NCI-H1436 treated with DMSO at 0.1 percent for 48 hours (cell line): ENCODE data around the gene ALPK3.

Source experiments
- DNase-seq: peaks from one replicate; lab custom pipeline; 2025; lab: John Stamatoyannopoulos, UW

ALPK3 gene, protein sequence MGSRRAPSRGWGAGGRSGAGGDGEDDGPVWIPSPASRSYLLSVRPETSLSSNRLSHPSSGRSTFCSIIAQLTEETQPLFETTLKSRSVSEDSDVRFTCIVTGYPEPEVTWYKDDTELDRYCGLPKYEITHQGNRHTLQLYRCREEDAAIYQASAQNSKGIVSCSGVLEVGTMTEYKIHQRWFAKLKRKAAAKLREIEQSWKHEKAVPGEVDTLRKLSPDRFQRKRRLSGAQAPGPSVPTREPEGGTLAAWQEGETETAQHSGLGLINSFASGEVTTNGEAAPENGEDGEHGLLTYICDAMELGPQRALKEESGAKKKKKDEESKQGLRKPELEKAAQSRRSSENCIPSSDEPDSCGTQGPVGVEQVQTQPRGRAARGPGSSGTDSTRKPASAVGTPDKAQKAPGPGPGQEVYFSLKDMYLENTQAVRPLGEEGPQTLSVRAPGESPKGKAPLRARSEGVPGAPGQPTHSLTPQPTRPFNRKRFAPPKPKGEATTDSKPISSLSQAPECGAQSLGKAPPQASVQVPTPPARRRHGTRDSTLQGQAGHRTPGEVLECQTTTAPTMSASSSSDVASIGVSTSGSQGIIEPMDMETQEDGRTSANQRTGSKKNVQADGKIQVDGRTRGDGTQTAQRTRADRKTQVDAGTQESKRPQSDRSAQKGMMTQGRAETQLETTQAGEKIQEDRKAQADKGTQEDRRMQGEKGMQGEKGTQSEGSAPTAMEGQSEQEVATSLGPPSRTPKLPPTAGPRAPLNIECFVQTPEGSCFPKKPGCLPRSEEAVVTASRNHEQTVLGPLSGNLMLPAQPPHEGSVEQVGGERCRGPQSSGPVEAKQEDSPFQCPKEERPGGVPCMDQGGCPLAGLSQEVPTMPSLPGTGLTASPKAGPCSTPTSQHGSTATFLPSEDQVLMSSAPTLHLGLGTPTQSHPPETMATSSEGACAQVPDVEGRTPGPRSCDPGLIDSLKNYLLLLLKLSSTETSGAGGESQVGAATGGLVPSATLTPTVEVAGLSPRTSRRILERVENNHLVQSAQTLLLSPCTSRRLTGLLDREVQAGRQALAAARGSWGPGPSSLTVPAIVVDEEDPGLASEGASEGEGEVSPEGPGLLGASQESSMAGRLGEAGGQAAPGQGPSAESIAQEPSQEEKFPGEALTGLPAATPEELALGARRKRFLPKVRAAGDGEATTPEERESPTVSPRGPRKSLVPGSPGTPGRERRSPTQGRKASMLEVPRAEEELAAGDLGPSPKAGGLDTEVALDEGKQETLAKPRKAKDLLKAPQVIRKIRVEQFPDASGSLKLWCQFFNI (N-terminal part only)

DNA sequence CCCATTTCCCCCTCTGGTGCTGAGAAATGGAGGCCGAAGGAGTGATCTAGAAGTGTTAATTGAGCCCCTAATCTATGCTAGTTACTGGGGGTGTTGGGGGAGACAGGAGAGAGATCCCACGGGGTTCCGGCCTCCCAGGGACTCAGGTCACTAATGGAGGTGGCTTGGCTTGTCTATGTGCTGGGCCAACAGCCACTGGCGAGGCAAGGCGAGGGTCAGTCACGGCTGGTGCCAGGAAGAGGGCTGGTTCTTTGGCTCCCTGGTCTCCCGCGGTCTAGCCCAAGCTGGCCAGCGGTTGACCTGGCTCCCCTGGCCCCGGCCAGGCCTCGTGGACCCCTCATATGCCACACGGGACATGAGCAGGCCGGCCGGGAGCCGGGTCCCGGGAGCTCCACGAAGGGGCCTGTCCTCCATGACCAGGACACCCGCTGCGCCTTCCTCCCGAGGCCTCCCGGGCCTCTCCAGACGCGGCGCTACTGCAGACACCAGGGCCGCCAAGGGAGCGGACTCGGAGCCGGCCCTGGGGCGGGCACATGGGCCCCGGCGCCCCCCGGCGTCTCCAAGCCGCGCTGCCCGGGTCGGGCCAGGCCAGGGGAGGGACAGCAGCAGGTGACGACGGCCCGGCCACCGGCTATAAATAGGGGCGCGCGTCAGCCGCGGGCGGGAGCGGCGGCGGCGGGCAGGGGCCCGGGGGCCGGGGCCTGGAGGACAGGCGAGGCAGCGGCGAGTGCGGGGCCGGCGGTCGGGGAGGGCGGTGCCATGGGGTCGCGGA, at the start of gene ALPK3:
Gene ALPK3 (plus strand): TSS at position 663 of the 772 bp plus-strand sequence. CDS start 97 bp downstream, at position 760.
- no peak for DNase-seq

DNA sequence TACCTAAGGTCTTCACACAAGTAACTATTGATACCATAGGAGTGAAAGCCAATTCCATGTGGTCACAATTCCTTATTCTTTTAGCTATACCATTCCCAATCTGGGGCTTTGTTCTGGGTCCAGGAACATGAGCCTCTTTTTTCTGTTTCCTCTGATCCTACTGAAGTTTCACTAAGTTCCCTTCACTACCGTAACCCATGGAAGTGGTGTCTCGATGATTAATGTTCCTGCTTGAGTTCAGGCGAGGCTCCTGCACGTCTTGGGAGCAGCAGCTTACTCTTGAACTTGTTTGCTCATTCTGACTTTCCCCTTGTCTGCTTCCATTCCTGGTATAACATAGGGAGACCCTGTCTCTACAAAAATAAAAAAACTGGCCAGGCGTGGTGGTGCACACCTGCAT, 45.1 kb upstream of the ALPK3 start:
- no peak for DNase-seq

DNA sequence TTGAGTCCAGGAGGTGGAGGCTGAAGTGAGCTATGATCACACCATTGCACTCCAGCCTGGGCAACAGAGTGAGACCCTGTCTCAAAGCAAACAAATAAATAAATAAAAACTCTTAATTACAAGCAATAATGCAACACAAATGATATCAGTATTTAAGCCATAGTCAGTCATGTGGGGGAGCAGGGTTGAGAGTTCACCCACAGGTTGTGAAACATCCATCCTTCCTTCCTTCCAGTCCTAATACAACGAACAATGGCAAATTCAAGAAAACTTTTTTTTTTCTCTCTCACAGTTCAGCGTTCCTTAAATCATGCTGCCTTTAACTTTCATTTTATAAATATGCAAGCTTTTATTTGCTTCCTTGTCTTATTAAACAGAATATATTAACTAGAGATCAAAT, 44.7 kb upstream of the ALPK3 start:
- no peak for DNase-seq

DNA sequence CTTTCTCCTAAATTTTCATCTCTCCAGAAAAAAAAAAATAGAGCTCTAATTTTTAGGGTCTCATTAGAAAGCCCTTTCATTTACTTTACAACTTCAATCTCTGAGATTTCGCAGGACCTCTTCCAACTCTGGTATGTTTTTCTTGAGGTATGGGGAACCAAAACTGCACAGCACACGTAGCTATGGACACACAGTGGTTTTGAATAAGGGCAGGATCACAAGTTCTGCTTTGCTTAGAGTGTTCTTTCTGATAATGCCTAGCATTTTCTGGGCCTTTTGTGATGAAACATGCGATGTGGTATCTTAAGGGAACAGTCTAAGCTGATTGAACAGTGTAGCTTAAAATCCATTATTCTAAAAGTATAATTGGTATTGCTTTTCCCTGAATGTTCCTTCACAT, 43.4 kb upstream of the ALPK3 start:
- no peak for DNase-seq

DNA sequence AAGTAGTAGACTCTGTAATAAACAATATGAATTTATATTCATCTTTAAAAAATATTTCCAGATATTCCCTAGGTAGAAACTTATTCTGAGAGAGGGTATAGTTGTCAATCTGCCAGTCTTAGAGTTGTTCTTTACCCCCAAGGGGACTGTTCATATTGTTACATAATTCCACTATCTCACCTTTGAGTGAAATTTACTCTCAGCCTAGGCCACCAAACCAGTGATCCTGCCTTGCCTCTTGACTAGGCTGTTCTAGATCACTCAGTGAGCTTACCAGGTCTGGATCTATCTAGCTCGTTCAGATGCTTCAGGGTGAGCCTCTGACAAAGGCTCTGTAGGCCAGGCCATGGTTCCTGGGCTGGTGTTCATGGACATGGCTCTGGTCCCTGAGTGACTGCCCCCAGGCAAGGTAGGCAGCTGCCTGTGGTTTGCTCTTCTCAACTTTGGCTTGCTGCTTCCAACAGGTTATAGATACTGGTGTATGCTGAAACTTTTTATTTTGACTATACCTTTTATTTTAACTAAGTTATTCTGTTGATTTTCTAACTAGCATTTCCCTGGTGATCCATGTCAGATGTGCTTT, 41.2 kb upstream of the ALPK3 start:
- no peak for DNase-seq

DNA sequence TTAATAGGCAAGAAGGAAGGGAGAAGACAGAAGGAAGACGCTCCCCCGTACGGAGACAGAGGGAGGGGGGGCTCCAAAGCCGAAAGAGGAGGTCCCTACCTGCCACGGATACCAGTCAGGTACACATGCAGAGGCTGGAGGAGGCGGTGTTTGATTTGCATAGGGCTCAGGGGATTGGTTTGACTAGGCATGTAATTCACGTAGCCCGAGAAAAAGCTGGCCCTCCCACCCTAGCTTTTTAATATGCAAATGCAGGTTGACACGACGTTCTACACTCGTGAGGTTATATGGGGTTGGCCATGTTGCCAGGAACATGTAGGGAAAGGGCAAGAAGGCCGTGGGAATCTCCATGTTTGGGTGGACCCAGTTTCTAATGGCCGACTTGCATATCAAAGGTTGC, 39.0 kb upstream of the ALPK3 start:
- no peak for DNase-seq

DNA sequence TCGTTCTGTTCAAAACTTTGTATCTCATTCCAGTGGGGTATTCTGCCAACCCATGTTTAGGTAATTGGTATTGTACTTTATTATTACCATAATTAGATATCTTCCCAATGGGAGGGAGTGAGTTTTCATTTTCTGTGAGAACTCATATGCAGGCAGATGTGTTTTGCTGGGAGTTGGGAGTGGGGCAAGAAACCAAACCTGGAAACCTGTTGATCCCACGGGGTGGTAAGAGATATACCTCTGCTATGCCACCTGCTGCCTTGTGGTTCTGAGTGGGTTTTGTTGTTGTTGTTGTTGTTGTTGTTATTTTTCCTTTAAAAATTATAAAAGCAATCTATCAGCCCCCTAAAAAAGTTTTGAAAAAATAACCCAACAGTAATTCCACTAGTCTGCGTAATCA, 36.7 kb upstream of the ALPK3 start:
- no peak for DNase-seq

DNA sequence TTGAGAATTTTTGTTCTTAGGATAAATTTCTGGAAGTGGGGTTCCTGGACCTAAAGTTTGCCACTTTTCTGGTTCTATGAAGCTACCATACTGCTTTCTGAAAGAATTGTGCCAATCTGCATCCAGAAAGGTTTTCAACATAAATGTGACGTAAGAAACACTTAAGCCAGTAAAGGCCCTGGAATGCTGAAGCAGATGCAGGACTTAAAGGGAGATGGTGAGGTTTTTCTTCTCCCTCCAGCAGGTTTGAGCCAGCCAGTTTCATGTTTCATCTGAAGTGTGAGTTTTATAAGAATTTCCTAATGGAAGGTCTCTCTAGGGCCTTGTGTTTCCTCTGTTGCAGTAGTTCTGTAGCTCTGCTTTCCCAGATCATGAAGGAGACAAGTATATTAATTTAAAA, 35.7 kb upstream of the ALPK3 start:
- DNase-seq: no peak

DNA sequence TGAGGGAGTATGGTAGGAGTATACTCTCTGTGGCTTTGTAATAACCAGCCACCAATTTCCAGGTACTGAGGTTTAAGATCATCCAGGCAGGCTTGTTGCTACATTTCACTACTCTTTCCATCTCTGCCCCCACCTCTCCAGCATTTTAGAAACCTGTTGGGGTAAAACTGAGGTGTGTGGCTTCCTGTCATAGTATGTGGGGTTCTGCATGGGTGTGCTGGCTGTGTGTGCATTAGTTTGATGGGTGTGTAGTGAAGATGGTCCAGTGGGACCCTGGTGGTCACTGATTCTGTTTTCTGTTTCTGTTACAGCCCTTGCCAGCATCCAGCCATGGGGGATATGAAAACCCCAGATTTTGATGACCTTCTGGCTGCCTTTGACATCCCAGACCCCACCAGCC, 34.8 kb upstream of the ALPK3 start:
- no peak for DNase-seq

DNA sequence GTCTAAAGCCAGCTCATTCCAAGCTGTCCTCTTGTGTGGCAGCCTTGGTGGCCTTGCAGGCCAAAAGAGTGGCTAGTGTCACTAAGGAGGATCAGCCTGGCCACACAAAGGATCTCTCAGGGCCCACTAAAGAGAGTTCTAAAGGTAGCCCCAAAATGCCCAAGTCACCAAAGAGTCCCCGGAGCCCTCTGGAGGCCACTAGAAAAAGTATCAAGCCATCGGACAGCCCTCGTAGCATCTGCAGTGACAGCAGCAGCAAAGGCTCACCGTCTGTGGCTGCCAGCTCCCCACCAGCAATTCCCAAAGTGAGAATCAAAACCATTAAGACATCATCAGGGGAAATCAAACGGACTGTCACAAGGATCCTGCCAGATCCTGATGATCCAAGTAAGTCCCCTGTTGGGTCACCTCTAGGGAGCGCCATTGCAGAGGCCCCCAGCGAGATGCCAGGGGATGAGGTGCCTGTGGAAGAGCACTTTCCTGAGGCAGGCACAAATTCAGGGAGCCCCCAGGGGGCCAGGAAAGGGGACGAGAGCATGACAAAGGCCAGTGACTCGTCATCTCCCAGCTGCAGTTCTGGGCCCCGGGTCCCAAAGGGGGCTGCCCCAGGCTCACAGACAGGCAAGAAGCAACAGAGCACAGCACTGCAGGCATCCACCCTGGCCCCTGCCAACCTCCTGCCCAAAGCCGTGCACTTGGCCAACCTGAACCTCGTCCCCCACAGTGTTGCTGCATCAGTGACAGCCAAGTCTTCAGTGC, 33.5 kb upstream of the ALPK3 start:
- no peak for DNase-seq

DNA sequence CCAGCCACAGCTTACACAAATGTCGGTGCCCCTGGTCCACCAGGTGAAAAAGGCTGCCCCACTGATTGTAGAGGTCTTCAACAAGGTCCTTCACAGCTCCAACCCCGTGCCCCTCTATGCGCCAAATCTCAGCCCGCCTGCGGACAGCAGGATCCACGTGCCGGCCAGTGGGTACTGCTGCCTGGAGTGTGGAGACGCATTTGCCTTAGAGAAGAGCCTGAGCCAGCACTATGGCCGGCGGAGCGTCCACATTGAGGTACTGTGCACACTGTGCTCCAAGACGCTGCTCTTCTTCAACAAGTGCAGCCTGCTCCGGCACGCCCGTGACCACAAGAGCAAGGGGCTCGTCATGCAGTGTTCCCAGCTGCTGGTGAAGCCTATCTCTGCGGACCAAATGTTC, 32.9 kb upstream of the ALPK3 start:
- DNase-seq: no peak

DNA sequence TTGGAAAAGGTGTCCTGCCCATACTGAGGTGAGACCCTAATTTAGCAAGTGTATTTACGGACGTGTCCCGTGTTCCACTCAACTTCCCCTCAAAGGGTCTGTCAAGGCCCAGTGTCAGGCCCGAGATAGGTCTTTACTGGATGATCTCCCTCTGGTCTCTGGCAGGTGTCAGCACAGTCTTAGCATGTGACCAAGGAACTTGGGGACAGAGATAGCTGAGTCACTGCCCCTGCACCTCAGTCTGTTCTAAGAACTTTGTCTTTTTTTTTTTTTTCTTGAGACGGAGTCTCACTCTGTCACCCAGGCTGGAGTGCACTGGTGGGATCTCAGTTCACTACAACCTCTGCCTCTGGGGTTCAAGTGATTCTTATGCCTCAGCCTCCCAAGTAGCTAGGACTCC, 32.1 kb upstream of the ALPK3 start:
- no peak for DNase-seq

DNA sequence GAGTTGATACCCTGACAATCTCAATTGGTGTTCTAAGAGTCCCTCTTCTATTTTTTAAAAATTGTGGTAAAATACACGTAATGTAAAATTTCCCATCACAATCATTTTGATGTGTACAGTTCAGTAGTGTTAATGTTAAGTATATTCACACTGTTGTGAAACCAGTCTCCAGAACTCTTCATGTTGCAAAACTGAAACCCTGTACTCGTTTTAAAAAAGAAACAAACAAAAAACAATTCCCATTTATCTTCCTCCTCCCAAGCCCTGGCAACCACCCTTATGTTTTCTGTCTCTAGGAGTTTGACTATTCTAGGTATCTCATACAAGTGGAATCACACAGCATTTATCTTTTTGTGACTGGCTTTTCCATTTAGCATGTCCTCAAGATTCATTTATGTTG, 28.7 kb upstream of the ALPK3 start:
- no peak for DNase-seq

DNA sequence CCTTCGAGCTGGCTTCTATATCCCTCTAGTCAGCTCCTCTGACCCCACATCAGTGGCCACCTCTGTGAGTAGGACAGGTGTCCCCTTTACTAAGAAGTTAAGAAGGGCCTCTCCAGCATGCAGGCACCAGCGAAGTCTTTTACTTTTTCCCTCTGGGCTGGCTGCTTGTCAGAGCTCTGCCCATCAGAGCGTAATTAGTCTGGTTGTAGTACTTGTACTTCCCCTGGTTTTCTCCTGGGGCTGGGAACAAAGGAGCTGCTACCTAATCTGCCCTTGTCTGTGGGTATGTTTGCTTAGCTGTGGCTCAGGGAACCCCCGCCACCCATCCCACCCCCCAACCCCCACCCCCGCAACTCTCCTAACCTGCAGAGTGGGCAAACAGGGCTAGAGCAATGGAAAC, 27.4 kb upstream of the ALPK3 start:
- no peak for DNase-seq

DNA sequence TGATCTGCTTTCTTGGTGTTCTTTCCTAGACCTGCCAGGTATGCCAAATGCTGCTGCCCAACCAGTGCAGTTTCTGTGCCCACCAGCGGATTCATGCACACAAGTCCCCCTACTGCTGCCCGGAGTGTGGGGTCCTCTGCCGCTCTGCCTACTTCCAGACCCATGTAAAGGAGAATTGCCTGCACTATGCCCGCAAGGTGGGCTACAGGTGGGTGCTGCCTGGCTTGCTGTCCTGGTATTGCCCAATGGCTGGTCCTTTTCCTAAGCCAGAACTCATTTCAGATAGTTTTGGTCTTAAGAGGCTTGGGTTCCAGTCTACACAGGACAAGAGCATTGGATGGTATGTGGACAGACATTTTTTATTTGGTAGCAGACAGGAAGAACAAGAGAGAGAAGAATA, 26.5 kb upstream of the ALPK3 start:
- DNase-seq: no peak

DNA sequence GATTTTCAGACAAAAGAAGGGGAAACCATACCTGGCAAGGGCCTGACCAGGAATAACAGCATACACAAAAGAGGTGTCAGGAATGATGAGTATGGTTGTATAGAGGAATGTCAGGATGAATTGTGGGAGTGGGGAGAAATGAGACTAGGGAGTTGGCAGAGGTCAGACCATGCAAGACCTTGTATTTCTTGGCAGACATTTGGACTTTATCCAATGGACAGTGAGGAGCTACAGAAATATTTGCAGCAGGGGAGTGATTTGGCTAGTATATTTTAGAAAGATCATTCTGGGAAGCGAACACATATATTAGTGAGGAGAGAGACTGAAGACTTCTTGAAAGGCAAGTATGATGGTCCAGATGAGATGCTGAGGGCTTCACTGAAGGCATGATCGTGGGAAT, 25.4 kb upstream of the ALPK3 start:
- no peak for DNase-seq

DNA sequence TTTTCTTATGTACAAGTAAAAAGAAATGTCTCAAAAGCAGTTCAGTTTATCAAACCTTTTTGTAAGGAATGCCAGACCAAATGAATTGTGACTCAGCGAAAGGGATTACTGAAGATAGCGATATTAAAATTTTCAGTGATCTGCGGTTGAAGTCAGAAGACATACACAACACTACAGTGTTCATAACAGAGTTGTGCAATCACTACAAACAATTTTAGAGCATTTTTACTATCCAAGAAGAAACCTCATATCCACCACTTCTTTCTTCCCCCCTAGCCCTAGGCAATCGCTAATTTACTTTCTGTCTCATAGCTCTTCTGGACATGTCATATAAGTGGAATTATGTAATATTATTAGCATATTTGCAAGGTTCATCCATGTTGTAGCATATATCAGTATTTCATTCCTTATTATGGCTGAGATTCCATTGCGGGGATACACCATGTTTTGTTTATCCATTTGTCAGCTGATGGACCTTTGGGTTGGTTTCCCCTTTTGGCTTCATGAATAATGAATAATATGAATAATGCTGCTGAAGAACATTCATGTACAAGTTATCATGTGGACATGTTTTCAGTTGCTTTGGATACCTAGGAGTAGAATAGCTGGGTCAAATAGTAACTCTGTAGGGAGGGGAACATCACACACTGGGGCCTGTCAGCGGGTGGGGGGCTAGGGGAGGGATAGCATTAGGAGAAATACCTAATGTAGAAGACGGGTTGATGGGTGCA, 23.6 kb upstream of the ALPK3 start:
- DNase-seq: no peak

DNA sequence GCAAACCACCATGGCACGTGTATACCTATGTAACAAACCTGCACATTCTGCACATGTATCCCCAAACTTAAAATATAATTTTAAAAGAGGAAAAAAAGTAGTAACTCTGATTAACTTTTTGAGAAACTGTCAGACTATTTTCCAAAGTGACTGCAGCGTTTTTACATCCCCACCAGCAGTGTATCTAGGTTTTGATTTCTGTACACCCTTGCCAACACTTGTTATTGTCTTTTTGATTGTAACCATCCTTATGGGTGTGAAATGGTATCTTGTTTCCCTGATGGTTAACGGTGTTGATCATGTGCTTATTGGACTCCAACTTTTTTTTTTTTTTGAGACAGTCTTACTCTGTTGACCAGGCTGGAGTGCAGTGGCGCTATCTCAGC, 23.0 kb upstream of the ALPK3 start:
- DNase-seq: no peak

DNA sequence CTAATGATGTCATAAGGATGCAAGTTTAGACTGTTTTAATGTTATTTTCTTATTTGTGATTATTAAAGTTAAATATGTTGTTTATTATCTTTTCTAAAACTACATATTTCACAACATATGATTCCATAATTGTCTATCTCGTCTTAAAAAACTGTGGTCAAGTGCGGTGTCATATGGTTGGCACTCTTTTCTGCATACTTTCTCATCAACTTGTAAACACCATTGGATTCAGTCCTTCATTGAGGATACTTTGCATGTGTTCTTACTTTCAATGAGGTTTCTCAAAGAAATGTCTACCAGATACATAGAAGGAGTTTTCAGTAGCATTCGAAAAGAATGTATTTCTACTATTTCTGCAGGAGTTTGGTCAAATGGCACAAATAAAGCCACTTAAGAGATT, 22.0 kb upstream of the ALPK3 start:
- no peak for DNase-seq

DNA sequence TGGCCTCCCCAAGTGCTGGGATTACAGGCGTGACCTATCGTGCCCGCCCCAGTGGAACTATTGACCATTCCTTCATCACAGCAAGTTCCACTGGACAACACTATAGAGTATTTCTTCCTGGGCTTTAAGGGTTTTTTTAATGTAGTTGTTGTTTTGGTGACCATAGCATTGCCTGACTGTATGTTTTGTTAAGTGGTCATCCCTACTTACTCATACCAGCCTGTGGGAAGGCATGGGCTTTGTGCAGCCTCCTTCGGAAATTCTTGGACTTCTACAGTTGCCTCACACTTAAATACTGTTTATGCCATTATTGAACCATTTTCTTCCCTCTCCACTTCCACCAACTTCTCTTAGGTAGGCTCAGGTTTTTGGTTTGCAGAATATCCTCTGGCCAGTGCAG, 19.9 kb upstream of the ALPK3 start:
- no peak for DNase-seq
